Measurements from ENCODE around the gene DCHS2.

- TF ChIP-seq POLR2A (IDR thresholded peaks at IDR 0.05; ENCODE audit: low read depth, low read length) (no peak), CTCF (IDR thresholded peaks at IDR 0.05 in 2 of 3, conservative IDR thresholded peaks at IDR 0.05 in 1 of 3; ENCODE audit: control insufficient read depth in 2 of 3, extremely low read depth in 1 of 3, insufficient read depth in 1 of 3, low read depth in 3 of 3, low read length in 3 of 3) (no peak), FOS (IDR thresholded peaks at IDR 0.05; ENCODE audit: borderline replicate concordance, extremely low read depth, insufficient read length) (no peak), SPI1 (IDR thresholded peaks at IDR 0.05; ENCODE audit: borderline replicate concordance, insufficient read depth, low read depth, low read length) (no peak), BRCA1 (IDR thresholded peaks at IDR 0.05; ENCODE audit: low read depth, low read length) (no peak), POLR2AphosphoS2 (IDR thresholded peaks at IDR 0.05; ENCODE audit: low read depth, low read length) (no peak), EZH2 (IDR thresholded peaks at IDR 0.05; ENCODE audit: borderline replicate concordance, control insufficient read depth, low read depth, low read length) (no peak), TARDBP (IDR thresholded peaks at IDR 0.05; ENCODE audit: borderline replicate concordance) (no peak), IRF3 (IDR thresholded peaks at IDR 0.05) (no peak), TCF3 (IDR thresholded peaks at IDR 0.05; ENCODE audit: borderline replicate concordance, insufficient read depth, low read depth, low read length) (no peak), ZBTB4 (CRISPR knock-in tag; IDR thresholded peaks at IDR 0.05) (no peak)
Measured at GRCh38 chr4:154517591-154517990, 26.0 kb upstream of the DCHS2 start.

Measured in GM12878 (cell line).